Stimulated activated CD4-positive, alpha-beta T cell treated with anti-CD3 and anti-CD28 coated beads, Interleukin-4, amount 100 ng/mL, for 48 hours (primary cell): ENCODE data around the gene SPAG16.

Experiments
- DNase-seq, 2 donors: peaks; one replicate each; pipeline ENCODE4 v3.0.0-alpha.2; 2020; ENCODE audit warnings: low read depth in 2 of 2

Gene SPAG16

DNA sequence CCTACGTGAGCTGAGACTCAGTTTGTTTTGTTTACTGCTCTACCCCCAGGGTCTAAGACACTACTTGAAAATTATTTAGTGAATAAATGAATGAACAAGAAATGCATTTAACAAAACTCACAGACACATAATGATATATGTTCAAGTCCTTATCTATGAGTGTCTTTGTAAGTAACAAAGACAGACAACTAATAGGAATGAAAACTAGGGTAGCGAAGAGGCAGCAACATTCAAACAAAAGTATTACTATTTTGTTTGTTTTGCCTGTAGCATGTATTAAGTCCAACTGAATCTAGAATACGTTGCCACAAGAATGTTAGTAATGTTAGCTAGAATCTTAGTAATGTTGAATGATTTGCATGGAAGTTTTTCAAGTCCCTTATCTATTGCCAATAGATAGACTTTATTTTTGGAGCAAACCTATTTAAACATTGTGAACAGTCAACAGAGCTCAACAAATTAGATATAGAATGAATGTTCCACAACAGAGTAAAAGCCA is 981.8 kb downstream of the SPAG16 start:
- no peak for DNase-seq

DNA sequence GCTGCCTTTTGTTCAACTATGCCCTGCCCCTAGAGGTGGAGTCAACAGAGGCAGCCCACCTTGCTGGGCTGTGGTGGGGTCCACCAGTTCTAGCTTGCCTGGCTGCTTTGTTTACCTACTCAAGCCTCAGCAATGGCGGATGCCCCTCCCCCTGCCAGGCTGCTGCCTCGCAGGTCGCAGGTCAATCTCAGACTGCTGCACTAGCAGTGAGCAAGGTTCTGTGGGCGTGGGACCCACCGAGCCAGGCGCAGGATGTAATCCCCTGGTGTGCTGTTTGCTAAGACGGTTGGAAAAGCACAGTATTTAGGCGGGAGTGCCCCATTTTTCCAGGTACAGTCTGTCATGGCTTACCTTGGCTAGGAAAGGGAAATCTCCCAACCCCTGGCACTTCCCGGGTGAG is 993.6 kb downstream of the SPAG16 start:
- no peak for DNase-seq

GRCh38 chr2:214286011-214286410 is 1001.7 kb downstream of the SPAG16 start:
- DNase-seq: no peak

DNA sequence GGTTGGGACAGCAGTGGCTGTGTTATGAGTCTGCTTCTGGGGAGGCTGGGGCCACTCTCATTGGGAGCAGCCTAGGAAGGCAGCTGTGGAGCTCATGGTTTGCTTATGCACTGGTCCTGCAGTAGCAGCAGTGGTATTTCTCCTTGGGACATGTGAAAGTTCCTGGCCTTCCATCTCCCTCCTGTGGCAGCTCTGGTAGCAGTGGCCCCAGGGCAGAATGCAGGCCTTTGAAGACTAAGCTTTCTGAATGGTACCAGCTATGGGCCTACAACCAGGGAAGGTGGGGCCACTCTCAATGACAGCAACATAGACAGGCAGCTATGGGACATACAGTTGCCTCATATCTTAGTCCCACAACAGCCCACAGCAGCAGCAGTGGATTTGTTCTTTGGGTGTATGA is 1009.3 kb downstream of the SPAG16 start:
- no peak for DNase-seq

- no peak for DNase-seq
These were observed 1010.2 kb downstream of the SPAG16 start for GRCh38 chr2:214294426-214294825.

- no peak for DNase-seq
These were observed 1013.2 kb downstream of the SPAG16 start for GRCh38 chr2:214297423-214297822.

DNA sequence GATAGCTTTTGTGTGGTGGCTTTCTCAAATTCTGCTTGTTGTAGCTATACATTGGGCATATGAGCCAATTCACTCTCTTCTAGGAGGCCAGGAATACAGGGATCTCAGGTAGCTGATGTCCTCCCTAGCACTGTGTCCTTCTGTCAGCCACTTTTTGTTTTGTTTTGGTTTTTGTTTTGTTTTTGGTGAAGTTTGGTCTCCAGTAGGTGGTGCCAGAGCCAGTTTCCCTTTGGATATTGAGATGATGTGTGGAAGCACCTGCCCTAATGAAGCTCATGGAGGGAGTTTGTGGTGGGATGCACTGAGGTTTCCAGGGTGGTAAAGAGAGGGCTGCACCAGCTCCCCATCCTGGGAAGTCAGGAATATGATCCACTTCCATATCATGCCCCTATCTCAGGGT is 1026.1 kb downstream of the SPAG16 start:
- no peak for DNase-seq

- DNase-seq: no peak
These were observed 1026.8 kb downstream of the SPAG16 start for GRCh38 chr2:214311031-214311533.

DNA sequence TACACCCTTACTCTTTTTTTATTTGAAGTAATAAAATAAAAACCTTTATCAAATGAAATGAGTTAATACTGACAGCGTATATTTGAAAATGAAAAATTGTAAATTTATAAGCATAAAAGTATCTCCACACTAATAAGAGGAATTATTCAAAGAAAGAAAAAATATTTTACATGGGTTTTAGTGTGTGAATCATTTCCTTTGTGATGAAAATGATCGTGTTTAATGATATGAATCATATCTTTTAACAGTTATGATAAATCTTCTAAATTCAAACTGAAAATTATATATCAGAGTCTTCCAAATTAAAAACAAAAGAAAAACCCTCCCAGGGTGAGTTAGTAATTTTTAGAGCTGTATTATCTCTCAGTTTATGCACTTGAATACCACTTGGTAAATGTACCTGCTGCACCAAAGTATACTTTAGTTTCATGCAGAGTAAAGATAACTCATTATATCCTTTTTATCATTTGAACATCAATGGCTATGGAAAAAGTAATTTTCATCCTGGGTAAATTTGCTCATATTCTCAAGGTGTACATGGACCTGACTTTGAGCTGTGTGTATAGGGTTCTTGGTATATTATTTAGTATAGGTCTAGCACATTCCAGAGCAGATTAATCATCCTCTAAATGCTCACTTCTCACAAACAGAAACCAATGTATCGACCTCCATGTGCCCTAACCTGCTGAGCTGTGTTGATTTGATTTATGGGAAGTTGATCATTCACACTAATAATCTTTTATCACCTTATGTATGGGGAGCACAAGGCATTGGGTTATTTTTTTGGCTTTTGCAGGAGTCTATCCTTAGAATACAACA is 1027.9 kb downstream of the SPAG16 start:
- DNase-seq: no peak

GRCh38 chr2:214315324-214315723 is 1031.1 kb downstream of the SPAG16 start:
- no peak for DNase-seq

DNA sequence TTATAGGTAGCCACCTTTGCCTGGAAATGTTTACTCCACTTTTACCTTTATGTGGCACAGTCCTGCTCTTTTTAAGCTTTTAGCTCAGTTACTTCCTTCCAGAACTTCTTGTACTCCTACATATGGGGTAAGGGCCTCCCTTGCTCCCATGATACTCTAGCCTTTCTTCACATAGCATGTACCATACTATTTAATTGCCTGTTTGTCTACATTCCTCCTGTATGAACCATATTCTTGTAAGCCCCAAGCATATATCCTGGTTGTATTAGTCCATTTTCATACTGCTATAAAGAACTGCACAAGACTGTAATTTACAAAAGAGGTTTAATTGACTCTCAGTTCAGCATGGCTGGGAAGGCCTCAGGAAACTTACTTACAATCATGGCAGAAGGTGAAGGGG is 1035.9 kb downstream of the SPAG16 start:
- no peak for DNase-seq

GRCh38 chr2:214322662-214323061 is 1038.4 kb downstream of the SPAG16 start:
- no peak for DNase-seq

- DNase-seq: no peak
These were observed 1041.1 kb downstream of the SPAG16 start for GRCh38 chr2:214325404-214325803.

- no peak for DNase-seq
These were observed 1044.7 kb downstream of the SPAG16 start for GRCh38 chr2:214328941-214329340.

DNA sequence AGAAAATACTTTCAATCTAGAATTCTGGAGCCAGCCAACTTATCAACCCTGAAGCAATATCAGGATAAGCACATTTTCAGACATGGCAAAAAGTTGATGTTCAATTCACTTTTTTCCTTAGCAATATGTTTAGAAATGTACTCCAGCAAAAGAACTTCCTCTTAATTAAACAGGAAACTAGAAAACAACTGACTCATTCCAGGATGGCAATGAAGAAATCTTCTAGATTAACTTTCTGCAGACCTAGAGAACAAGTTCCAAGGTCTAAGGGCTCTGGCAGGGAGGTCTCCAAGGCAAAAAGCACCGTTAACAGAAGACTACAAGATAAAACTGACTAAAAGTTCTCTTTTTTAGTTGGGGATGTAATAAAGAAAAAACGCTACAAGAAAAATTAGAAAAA is 1057.4 kb downstream of the SPAG16 start:
- no peak for DNase-seq

DNA sequence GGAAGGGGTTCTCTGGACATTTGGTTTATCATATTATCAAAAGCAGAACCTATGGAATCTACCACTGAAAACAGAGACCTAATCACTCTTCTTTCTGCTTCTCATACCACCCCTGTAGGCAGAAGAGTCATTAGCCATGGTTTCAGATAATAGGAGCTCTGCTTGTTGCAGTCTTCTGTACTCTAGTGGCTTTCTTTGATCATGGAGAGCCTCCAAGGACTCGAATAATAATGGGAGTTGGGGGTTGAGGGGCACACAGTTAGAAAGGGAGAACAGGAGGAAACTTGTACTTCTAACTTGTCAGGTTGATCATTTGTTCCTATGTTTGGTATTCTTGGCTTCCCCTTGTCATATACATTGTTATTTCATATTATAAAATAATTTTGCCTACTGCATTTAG is 1074.2 kb downstream of the SPAG16 start:
- DNase-seq: no peak

DNA sequence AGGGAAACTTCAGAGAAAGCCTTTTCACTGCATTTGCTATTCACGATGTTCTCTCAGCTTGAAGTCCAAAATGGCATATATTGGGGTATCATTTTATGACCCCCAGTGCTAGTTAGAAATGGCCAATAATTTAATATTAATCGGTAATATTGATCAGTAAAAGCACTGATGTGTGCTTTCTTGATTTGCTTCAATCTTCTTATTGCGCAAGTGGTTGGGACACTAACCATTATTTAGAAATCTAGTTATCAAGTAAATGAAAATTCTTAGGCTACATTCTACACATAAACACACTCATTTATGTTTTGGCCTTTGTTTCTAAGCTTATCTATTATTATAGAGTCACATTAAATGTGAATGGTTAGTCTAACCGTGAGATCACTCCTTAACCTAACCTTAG is 1076.9 kb downstream of the SPAG16 start:
- DNase-seq: no peak

GRCh38 chr2:214365549-214365948 is 1081.3 kb downstream of the SPAG16 start:
- no peak for DNase-seq

DNA sequence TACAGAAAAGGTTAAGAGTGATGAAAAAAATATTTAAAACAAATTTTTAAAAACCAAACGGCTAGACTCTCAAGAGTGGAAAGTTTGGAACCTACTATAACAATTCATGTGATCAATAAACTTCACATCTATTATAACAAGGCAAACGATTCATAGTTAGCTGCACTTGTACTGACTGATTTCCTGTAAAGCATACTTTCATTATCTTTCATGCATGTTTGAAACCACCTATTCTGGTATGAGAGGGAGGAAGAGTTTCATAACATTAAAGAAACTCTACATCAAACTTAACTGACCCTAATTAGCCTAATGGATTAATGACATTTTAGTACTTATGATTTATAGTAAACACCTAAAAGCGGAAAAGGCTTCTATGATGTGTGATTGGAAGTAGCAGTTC is 1082.9 kb downstream of the SPAG16 start:
- DNase-seq: no peak

- no peak for DNase-seq
These were observed 1092.5 kb downstream of the SPAG16 start for GRCh38 chr2:214376618-214377285.

- DNase-seq: no peak
These were observed 1093.0 kb downstream of the SPAG16 start for GRCh38 chr2:214377286-214377624.

- DNase-seq: no peak
These were observed 1094.3 kb downstream of the SPAG16 start for GRCh38 chr2:214378455-214379103.

- DNase-seq: no peak
These were observed 1095.0 kb downstream of the SPAG16 start for GRCh38 chr2:214379227-214379626.
